ENCODE data around the gene DMD. TPM values are rescaled to one million over a fixed set of nuclear protein-coding genes. Genes with fewer than 3 reads are reported as not detected.

The DMD gene
- total and polyA plus RNA-seq, 2 of the 13 experiments (the other 11 are each of a cell fraction or from before 2014, with no cell fraction given): 17.6 to 25.9 TPM

- BruUV-seq (replicated peaks): no TSS peak
- no peaks in the 10 kb centered on the region for H4K20me1 ChIP-seq (ENCODE audit: insufficient read depth, low read length)
- FAIRE-seq: no peak
These were observed 422.4 kb downstream of the DMD start for GRCh38 chrX:32788936-32789335.

More at GRCh38 chrX:32788936-32789335, 422.4 kb downstream of the DMD start:
- H2AFZ ChIP-seq (ENCODE audit: low read length): no peak overlapping the region
- H3K27me3 ChIP-seq (ENCODE audit: control insufficient read depth in 1 of 2, insufficient read depth in 2 of 2, low read length in 2 of 2): no peaks in the 10 kb centered on the region
- POLR2A ChIA-PET: no interaction called here
- no peaks in the 10 kb centered on the region for H3K9me3 ChIP-seq (ENCODE audit: low read length)
- in situ Hi-C loops (cut with HindIII; ENCODE audit: extremely low pct_ligation_motif_present, low pct_unique_long_range_greater_than_20kb): no loop called here
- CTCF ChIA-PET (ENCODE audit: low intra/inter-chr PET ratio, low total read pairs): no interaction called here
- DNase-seq (ENCODE audit: low spot score): no peak
- H3K4me2 ChIP-seq (ENCODE audit: low read depth, low read length): no peak overlapping the region
- H3K4me1 ChIP-seq (ENCODE audit: insufficient read depth, low read length): no peaks in the 10 kb centered on the region
- intact Hi-C loops (cut with micrococcal nuclease; ENCODE audit: unreplicated experiment): no loop called here
- no peak overlapping the region for H3K4me3 ChIP-seq (replicated peaks in 1 of 3; ENCODE audit: insufficient read depth in 1 of 3, low read depth in 2 of 3, low read length in 3 of 3)
- WGBS (ENCODE audit: low lambda C conversion rate): 0% methylated on average over 1 of the region's 1 CpG
- no peak overlapping the region for H3K9ac ChIP-seq (ENCODE audit: insufficient read depth, low read depth, low read length)
- TF ChIP-seq NFYB (CRISPR knock-in tag; IDR thresholded peaks at IDR 0.05) (no peak), PRDM10 (CRISPR knock-in tag; IDR thresholded peaks at IDR 0.05; ENCODE audit: low read depth) (no peak), ZKSCAN5 (CRISPR knock-in tag; IDR thresholded peaks at IDR 0.05) (no peak), AKAP8 (CRISPR knock-in tag; IDR thresholded peaks at IDR 0.05) (no peak), FLYWCH1 (CRISPR knock-in tag; IDR thresholded peaks at IDR 0.05) (no peak), ZBTB44 (CRISPR knock-in tag; IDR thresholded peaks at IDR 0.05) (no peak)
- no peak overlapping the region for H3K27ac ChIP-seq (ENCODE audit: extremely low read length, insufficient read depth, low read length)
- no peak for ATAC-seq
- H3K79me2 ChIP-seq (ENCODE audit: insufficient read depth, low read length): no peaks in the 10 kb centered on the region
- no peaks in the 10 kb centered on the region for H3K36me3 ChIP-seq (replicated peaks in 1 of 2; ENCODE audit: control insufficient read depth in 1 of 2, insufficient read depth in 2 of 2, low read length in 2 of 2)

Measured in HepG2 (cell line).